ENCODE results near the gene DMAC2L. TPM values are rescaled to one million over a fixed set of nuclear protein-coding genes. Genes with fewer than 3 reads are reported as not detected.

Gene DMAC2L
- total and polyA plus RNA-seq, 2 donors (not counting 1 experiment from before 2014, with no cell fraction given), result 19.0 to 40.0 TPM

DNA sequence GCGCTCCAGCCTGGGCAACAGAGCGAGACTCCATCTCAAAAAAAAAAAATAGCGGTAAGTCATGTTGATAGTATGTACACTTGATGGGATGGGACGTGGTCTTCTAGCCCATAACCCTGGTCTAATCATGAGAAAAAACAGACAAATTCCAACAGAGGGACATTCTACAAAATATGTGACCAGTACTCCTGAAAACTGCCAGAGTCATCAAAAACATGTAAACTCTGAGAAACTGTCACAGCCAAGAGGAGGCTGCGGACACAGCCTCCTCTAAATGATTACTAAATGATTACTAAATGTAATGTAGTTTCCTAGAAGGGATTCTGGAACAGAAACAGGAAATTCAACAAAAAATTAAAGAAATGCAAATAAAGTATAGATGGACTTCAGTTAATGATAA, 63.6 kb downstream of the DMAC2L start:
- Histone ChIP-seq H3K4me3 (ENCODE audit: control extremely low read depth in 1 of 5, extremely low read depth in 1 of 5, insufficient read depth in 1 of 5, low read depth in 2 of 5, low read length in 4 of 5) (no peak overlapping the region), H3K27me3 (replicated peaks in 1 of 4; ENCODE audit: control extremely low read depth in 1 of 4, control insufficient read depth in 3 of 4, insufficient read depth in 4 of 4, low read length in 3 of 4) (no peaks in the 10 kb centered on the region), H3K36me3 (replicated peaks in 1 of 2; ENCODE audit: control extremely low read depth in 1 of 2, control insufficient read depth in 1 of 2, extremely low read depth in 1 of 2, insufficient read depth in 2 of 2, low read length in 1 of 2) (no peaks in the 10 kb centered on the region), H3K27ac (ENCODE audit: low read length in 2 of 2) (no peak overlapping the region), H3K9ac (ENCODE audit: low read length) (no peak overlapping the region), H3K9me3 (ENCODE audit: control extremely low read depth in 1 of 3, control insufficient read depth in 2 of 3, insufficient read depth in 1 of 3, low read length in 2 of 3) (no peaks in the 10 kb centered on the region), H3K79me2 (ENCODE audit: control insufficient read depth, insufficient read depth, low read length) (no peaks in the 10 kb centered on the region), H3K4me2 (replicated peaks; ENCODE audit: low read depth, low read length, poor library complexity, severe bottlenecking) (no peak overlapping the region), H2AFZ (ENCODE audit: insufficient read depth, low read depth, low read length, poor library complexity, severe bottlenecking) (no peak overlapping the region), H3K4me1 (ENCODE audit: control insufficient read depth in 2 of 2, insufficient read depth in 2 of 2, low read length in 2 of 2) (no peaks in the 10 kb centered on the region), H4K20me1 (ENCODE audit: control insufficient read depth, insufficient read depth, low read length, poor library complexity, severe bottlenecking) (no peaks in the 10 kb centered on the region)
- no peak overlapping the region for H3K27ac Mint-ChIP-seq
- H3K4me3 Mint-ChIP-seq, result no peak overlapping the region
- no peaks in the 10 kb centered on the region for H3K9me3 Mint-ChIP-seq (ENCODE audit: insufficient read depth)
- ChIA-PET CTCF (no interaction called here), POLR2A (no interaction called here)
- intact Hi-C loops (cut with micrococcal nuclease), result no loop called here
- WGBS (ENCODE audit: insufficient coverage), result no CpG with 5 or more reads among the region's 5 CpGs
- no peak for DNase-seq
- no peak for ATAC-seq (ENCODE audit: low read depth)
- TF ChIP-seq, protein P1, sequence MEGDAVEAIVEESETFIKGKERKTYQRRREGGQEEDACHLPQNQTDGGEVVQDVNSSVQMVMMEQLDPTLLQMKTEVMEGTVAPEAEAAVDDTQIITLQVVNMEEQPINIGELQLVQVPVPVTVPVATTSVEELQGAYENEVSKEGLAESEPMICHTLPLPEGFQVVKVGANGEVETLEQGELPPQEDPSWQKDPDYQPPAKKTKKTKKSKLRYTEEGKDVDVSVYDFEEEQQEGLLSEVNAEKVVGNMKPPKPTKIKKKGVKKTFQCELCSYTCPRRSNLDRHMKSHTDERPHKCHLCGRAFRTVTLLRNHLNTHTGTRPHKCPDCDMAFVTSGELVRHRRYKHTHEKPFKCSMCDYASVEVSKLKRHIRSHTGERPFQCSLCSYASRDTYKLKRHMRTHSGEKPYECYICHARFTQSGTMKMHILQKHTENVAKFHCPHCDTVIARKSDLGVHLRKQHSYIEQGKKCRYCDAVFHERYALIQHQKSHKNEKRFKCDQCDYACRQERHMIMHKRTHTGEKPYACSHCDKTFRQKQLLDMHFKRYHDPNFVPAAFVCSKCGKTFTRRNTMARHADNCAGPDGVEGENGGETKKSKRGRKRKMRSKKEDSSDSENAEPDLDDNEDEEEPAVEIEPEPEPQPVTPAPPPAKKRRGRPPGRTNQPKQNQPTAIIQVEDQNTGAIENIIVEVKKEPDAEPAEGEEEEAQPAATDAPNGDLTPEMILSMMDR (IDR thresholded peaks at IDR 0.05), result no peak
- TF ChIP-seq EZH2 (IDR thresholded peaks at IDR 0.05; ENCODE audit: borderline replicate concordance, insufficient read depth, low read depth, low read length, poor library complexity, severe bottlenecking), result no peak
- H3K4me1 Mint-ChIP-seq, result no peaks in the 10 kb centered on the region
- H3K27me3 Mint-ChIP-seq, result peaks cover 3% of the 10 kb centered on the region

Small RNA genes lying within 50 kb of the gene (small RNA-seq; reads per million reads assigned to genes)
- not detected for gene MIR4504 (ENCODE audit: insufficient read length, low read depth, low replicate concordance)

Other genes with a start within 250 kb of the DMAC2L start
- gene VCPKMT, start 195.8 kb upstream of the DMAC2L start, total RNA-seq, result 22.8 and 27.1 TPM in 2 replicates
- 40.3 and 69.4 TPM in 2 replicates for gene VCPKMT, start 195.8 kb upstream of the DMAC2L start, polyA plus RNA-seq
- 51.0 and 55.3 TPM in 2 replicates for gene SOS2, start 80.7 kb upstream of the DMAC2L start, total RNA-seq
- gene SOS2, start 80.7 kb upstream of the DMAC2L start, polyA plus RNA-seq, result 9.6 and 14.2 TPM in 2 replicates
- 5.5 and 5.6 TPM in 2 replicates for gene L2HGDH, start 95 bp upstream of the DMAC2L start, total RNA-seq
- gene L2HGDH, start 95 bp upstream of the DMAC2L start, polyA plus RNA-seq, result 1.1 and 2.1 TPM in 2 replicates
- 7.9 and 8.9 TPM in 2 replicates for gene CDKL1, start 84.6 kb downstream of the DMAC2L start, total RNA-seq
- 4.4 and 5.3 TPM in 2 replicates for gene CDKL1, start 84.6 kb downstream of the DMAC2L start, polyA plus RNA-seq
- gene MAP4K5, start 220.2 kb downstream of the DMAC2L start, total RNA-seq, result 58.2 and 60.0 TPM in 2 replicates
- 14.1 and 25.3 TPM in 2 replicates for gene MAP4K5, start 220.2 kb downstream of the DMAC2L start, polyA plus RNA-seq
- 2.9 and 3.8 TPM in 2 replicates for gene ATL1, start 247.8 kb downstream of the DMAC2L start, total RNA-seq
- gene ATL1, start 247.8 kb downstream of the DMAC2L start, polyA plus RNA-seq, result 1.1 and 2.9 TPM in 2 replicates